NB4 (cell line): ENCODE results near the gene MITD1.
"Not testable (repeated sequence)": the region's sequence is repeated elsewhere in the genome, so short reads cannot be mapped to it uniquely, and the experiment has no call there.

Experiments used
- DNase-seq: peaks from one replicate; pipeline ENCODE4 v3.0.0; 2010; ENCODE audit warnings: low read depth
- H3K4me3 ChIP-seq: one replicate; pipeline ENCODE4 v1.5.1; 2011; ENCODE audit warnings: mild to moderate bottlenecking, low read depth, low read length, moderate library complexity
- CTCF ChIP-seq: IDR thresholded peaks from one replicate; pipeline ENCODE4 v1.5.1; 2012; ENCODE audit warnings: low read depth, low read length
- MAX ChIP-seq: IDR thresholded peaks from 2 replicates; pipeline ENCODE4 v1.6.1; 2011; ENCODE audit warnings: low read depth, low read length
- MYC ChIP-seq: IDR thresholded peaks from 2 replicates; pipeline ENCODE4 v1.6.1; 2011; ENCODE audit warnings: low read depth, low read length
- POLR2A ChIP-seq: IDR thresholded peaks from 2 replicates; pipeline ENCODE4 v1.6.1; 2011; ENCODE audit warnings: mild to moderate bottlenecking; ENCODE audit not compliant: insufficient read length; ENCODE audit errors: extremely low read depth

The MITD1 gene

GRCh38 chr2:99200076-99200800 is 19.4 kb upstream of the MITD1 start:
- H3K4me3 ChIP-seq: no peak overlapping the region
- peak; percentile 28 for DNase-seq
- TF ChIP-seq MYC: no peak
- no peak for TF ChIP-seq MAX
- TF ChIP-seq POLR2A: no peak
- no peak for TF ChIP-seq CTCF

- no peak for DNase-seq
These were observed 17.4 kb upstream of the MITD1 start for GRCh38 chr2:99198103-99198841.

GRCh38 chr2:99192364-99192763 is 11.5 kb upstream of the MITD1 start:
- DNase-seq, H3K4me3 ChIP-seq: not testable (repeated sequence)

More at GRCh38 chr2:99198103-99198841, 17.4 kb upstream of the MITD1 start:
- H3K4me3 ChIP-seq: no peak overlapping the region
- no peak for TF ChIP-seq CTCF
- no peak for TF ChIP-seq MAX
- no peak for TF ChIP-seq POLR2A
- no peak for TF ChIP-seq MYC

- DNase-seq: no peak
- TF ChIP-seq CTCF (peak; percentile 11), POLR2A (no peak)
- H3K4me3 ChIP-seq: no peak overlapping the region
These were observed 9.7 kb upstream of the MITD1 start for GRCh38 chr2:99190548-99190947.

- TF ChIP-seq CTCF: no peak
- no peak for TF ChIP-seq POLR2A
- TF ChIP-seq MYC: no peak
- TF ChIP-seq MAX: no peak
- H3K4me3 ChIP-seq: no peak overlapping the region
- no peak for DNase-seq
These were observed 7.5 kb upstream of the MITD1 start for GRCh38 chr2:99188357-99188756.

GRCh38 chr2:99187011-99187410 is 6.2 kb upstream of the MITD1 start:
- no peak overlapping the region for H3K4me3 ChIP-seq
- TF ChIP-seq CTCF (no peak), MYC (no peak), POLR2A (no peak), MAX (no peak)
- DNase-seq: no peak
